ENCODE results near the gene ARL2BP. TPM values are rescaled to one million over a fixed set of nuclear protein-coding genes. Genes with fewer than 3 reads are reported as not detected.
"Not testable (repeated sequence)": the region's sequence is repeated elsewhere in the genome, so short reads cannot be mapped to it uniquely, and the experiment has no call there.

The ARL2BP gene
- total RNA-seq, 1 experiment from 2014 or later: 10.6 TPM

DNA sequence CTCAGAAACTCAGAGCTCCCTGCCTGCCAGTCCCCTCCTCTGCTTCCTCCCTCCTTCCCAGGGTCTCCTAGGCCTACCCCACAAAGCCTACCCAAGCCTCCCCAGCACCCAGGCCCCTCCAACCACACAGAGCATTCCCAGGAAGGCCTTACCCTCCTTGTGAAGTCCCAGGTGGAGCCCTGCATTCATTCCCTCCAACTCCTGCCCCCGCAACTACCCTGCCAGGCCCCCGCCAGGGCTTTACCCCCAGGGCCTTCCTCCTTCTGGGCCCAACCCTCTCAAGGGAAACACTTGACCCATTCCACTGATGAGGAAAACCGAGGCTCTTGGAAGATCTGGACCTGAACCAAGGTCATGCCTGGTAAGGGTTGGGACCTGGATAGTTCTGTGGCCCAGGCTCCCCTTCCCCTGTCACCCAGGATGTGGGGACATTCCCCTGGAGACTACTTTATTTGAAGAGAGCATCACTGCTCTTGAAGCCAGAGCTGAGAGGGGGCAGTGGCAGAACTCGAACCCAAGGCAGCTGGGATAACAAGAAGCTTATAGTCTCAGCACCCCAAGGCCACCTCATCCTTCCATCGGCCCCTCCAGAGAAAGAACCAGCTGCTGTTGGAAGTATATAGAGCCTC is 26.9 kb downstream of the ARL2BP start:
- no peaks in the 10 kb centered on the region for H3K27me3 Mint-ChIP-seq (ENCODE audit: low read depth)
- no peaks in the 10 kb centered on the region for H3K36me3 Mint-ChIP-seq
- peaks cover 11% of the 10 kb centered on the region for H3K4me1 Mint-ChIP-seq
- no peak overlapping the region for H3K27ac Mint-ChIP-seq
- POLR2A ChIA-PET: no interaction called here
- no peaks in the 10 kb centered on the region for H3K9me3 Mint-ChIP-seq
- ATAC-seq (no peak), DNase-seq (ENCODE audit: low spot score) (no peak)
- CTCF ChIA-PET: interaction anchor here (1.6 kb wide), 1 partner anchor 146 kb away, joined by 5 read pairs; no protein-coding TSS in a partner anchor
- no peak overlapping the region for H3K4me3 Mint-ChIP-seq
- TF ChIP-seq RORB (CRISPR knock-in tag; IDR thresholded peaks at IDR 0.05) (no peak), CREB1 (CRISPR knock-in tag; IDR thresholded peaks at IDR 0.05) (no peak)

DNA sequence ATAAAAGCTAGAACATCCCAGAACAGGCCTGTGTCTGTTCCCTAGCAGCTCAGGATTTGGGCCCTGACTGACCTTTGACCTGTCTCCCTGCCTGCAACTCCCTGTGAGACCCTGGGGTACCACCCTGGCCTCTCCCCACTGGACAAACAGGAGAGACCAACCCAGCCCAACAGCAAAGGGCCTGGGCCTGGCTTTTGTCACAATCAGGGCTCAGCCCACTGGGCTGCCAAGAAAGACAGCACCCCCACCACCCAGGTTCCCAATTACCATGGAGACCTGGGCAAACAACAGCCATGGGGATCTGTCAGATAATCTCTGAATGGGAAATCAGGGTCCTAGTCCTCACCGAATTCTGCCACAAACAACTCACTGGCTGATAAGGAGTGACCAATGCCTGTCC is 28.3 kb downstream of the ARL2BP start:
- Mint-ChIP-seq H3K27ac (no peak overlapping the region), H3K27me3 (ENCODE audit: low read depth) (no peaks in the 10 kb centered on the region), H3K36me3 (no peaks in the 10 kb centered on the region), H3K4me3 (no peak overlapping the region), H3K4me1 (peaks cover 17% of the 10 kb centered on the region), H3K9me3 (no peaks in the 10 kb centered on the region)
- ChIA-PET CTCF (no interaction called here), POLR2A (no interaction called here)
- ATAC-seq: no peak
- DNase-seq (ENCODE audit: low spot score): no peak
- no peak for TF ChIP-seq ZNF416 (CRISPR knock-in tag; IDR thresholded peaks at IDR 0.05)
- TF ChIP-seq ELF4 (CRISPR knock-in tag; IDR thresholded peaks at IDR 0.05; ENCODE audit: low read depth): no peak
- TF ChIP-seq OVOL2 (CRISPR knock-in tag; IDR thresholded peaks at IDR 0.05; ENCODE audit: borderline replicate concordance): no peak
- TF ChIP-seq PRDM15 (CRISPR knock-in tag; IDR thresholded peaks at IDR 0.05): no peak
- no peak for TF ChIP-seq NFE2L1 (CRISPR knock-in tag; IDR thresholded peaks at IDR 0.05)
- no peak for TF ChIP-seq ZNF281 (CRISPR knock-in tag; IDR thresholded peaks at IDR 0.05)
- no peak for TF ChIP-seq ZNF396 (CRISPR knock-in tag; IDR thresholded peaks at IDR 0.05; ENCODE audit: borderline replicate concordance)

GRCh38 chr16:57273826-57274225 is 28.8 kb downstream of the ARL2BP start:
- ATAC-seq: no peak
- ChIA-PET CTCF (no interaction called here), POLR2A (no interaction called here)
- TF ChIP-seq, protein P1, sequence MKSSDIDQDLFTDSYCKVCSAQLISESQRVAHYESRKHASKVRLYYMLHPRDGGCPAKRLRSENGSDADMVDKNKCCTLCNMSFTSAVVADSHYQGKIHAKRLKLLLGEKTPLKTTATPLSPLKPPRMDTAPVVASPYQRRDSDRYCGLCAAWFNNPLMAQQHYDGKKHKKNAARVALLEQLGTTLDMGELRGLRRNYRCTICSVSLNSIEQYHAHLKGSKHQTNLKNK (CRISPR knock-in tag; IDR thresholded peaks at IDR 0.05): no peak
- H3K4me1 Mint-ChIP-seq: peaks cover 17% of the 10 kb centered on the region
- H3K27me3 Mint-ChIP-seq (ENCODE audit: low read depth): no peaks in the 10 kb centered on the region
- H3K27ac Mint-ChIP-seq: no peak overlapping the region
- no peak for DNase-seq (ENCODE audit: low spot score)
- H3K4me3 Mint-ChIP-seq: no peak overlapping the region
- no peaks in the 10 kb centered on the region for H3K9me3 Mint-ChIP-seq
- H3K36me3 Mint-ChIP-seq: no peaks in the 10 kb centered on the region

DNA sequence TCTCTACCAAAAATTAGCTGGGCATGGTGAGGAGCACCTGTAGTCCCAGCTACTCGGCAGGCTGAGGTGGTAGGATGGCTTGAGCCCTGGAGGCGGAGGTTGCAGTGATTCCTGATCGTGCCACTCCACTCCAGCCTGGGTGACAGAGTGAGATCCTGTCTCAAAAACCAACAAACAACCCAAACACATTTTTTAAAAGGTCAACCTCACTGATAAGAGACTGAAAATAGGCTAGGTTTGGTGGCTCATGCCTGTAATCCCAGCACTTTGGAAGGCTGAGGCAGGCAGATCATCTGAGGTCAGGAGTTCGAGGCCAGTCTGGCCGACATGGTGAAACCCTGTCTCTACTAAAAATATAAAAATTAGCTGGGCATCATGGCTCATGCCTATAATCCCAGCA is 30.9 kb downstream of the ARL2BP start:
- H3K4me3 Mint-ChIP-seq; H3K9me3 Mint-ChIP-seq; H3K27ac Mint-ChIP-seq; DNase-seq (ENCODE audit: low spot score); CTCF ChIA-PET; POLR2A ChIA-PET; ATAC-seq; H3K27me3 Mint-ChIP-seq (ENCODE audit: low read depth); H3K36me3 Mint-ChIP-seq: not testable (repeated sequence)
- H3K4me1 Mint-ChIP-seq: peaks cover 16% of the 10 kb centered on the region

All from WTC11 (cell line).